ENCODE data around the gene PDZD2. TPM values are rescaled to one million over a fixed set of nuclear protein-coding genes. Genes with fewer than 3 reads are reported as not detected.

PDZD2 gene
- total RNA-seq, 4 donors from 2014 or later, result 2.8 to 5.3 (median 4.0) TPM

GRCh38 chr5:32158679-32158975 is 519.7 kb downstream of the PDZD2 start:
- no peaks in the 10 kb centered on the region for H3K36me3 ChIP-seq
- H3K27ac ChIP-seq, result peak overlapping the region in 2 of 4 donors; percentile 34 to 53
- DNase-seq, result no peak
- ATAC-seq, result no peak
- no peaks in the 10 kb centered on the region for H3K9me3 ChIP-seq
- H3K27me3 ChIP-seq, result no peaks in the 10 kb centered on the region
- intact Hi-C loops (cut with DNase I; ENCODE audit: low total_unique reads), result no loop called here
- peaks cover 38 to 53% of the 10 kb centered on the region in 2 donors for H3K4me1 ChIP-seq
- H3K4me3 ChIP-seq, result peak overlapping the region in 1 of 4 donors; percentile 21
- in situ Hi-C loops (cut with MboI; ENCODE audit: low sequenced_read_pairs in 4 of 4), result loop anchor here in 1 of 4 donors (25.0 kb wide), 1 partner anchor 429 kb away; the partner anchor contains the start of gene SUB1
- TF ChIP-seq, protein P1, sequence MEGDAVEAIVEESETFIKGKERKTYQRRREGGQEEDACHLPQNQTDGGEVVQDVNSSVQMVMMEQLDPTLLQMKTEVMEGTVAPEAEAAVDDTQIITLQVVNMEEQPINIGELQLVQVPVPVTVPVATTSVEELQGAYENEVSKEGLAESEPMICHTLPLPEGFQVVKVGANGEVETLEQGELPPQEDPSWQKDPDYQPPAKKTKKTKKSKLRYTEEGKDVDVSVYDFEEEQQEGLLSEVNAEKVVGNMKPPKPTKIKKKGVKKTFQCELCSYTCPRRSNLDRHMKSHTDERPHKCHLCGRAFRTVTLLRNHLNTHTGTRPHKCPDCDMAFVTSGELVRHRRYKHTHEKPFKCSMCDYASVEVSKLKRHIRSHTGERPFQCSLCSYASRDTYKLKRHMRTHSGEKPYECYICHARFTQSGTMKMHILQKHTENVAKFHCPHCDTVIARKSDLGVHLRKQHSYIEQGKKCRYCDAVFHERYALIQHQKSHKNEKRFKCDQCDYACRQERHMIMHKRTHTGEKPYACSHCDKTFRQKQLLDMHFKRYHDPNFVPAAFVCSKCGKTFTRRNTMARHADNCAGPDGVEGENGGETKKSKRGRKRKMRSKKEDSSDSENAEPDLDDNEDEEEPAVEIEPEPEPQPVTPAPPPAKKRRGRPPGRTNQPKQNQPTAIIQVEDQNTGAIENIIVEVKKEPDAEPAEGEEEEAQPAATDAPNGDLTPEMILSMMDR (IDR thresholded peaks at IDR 0.05 in 4 of 5, conservative IDR thresholded peaks at IDR 0.05 in 1 of 5), result no peak
- no peak for TF ChIP-seq POLR2A (IDR thresholded peaks at IDR 0.05)

DNA sequence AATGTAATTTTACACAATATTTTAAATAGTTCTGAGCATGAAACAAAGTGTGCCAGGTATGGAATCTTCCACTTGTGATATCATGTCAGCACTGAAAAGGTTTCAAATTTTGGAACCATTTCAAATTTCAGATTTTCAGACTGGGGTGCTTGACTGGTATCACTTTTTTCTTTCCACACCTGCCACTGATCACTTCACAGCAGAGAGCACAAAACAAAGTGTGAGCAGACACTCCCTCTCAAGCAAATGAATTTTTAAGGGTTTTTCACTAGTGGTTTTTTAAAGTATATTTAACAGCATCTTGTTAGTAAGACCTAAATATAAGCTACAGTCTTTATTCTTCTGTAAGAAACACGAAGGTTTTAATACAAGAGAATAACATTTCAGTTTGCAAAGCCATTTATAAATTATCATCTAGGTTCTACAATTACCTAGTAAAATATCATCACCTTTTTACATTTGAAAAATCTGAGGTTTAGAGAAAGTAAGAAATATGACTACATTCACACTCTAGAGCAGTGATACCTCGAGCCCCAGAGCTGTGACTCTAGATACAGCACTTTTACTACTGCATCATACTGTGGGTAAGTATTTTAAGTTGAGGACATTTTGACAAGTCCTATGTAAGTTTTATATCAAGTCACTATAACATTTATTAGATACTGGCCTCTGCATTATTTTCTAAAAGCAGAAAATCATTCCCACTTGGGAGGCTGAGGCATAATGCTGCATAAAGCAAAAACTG is 520.6 kb downstream of the PDZD2 start:
- intact Hi-C loops (cut with DNase I; ENCODE audit: low total_unique reads), result no loop called here
- Histone ChIP-seq H3K36me3 (no peaks in the 10 kb centered on the region), H3K4me3 (peak overlapping the region in 1 of 4 donors; percentile 21), H3K27ac (peak overlapping the region in 2 of 4 donors; percentile 34 to 53), H3K27me3 (no peaks in the 10 kb centered on the region), H3K4me1 (peaks cover 29 to 45% of the 10 kb centered on the region in 2 donors), H3K9me3 (no peaks in the 10 kb centered on the region)
- TF ChIP-seq, protein P1 (IDR thresholded peaks at IDR 0.05 in 4 of 5, conservative IDR thresholded peaks at IDR 0.05 in 1 of 5), result no peak
- DNase-seq, result no peak
- no peak for ATAC-seq
- in situ Hi-C loops (cut with MboI; ENCODE audit: low sequenced_read_pairs in 4 of 4), result loop anchor here in 1 of 4 donors (25.0 kb wide), 1 partner anchor 428 kb away; the partner anchor contains the start of gene SUB1

DNA sequence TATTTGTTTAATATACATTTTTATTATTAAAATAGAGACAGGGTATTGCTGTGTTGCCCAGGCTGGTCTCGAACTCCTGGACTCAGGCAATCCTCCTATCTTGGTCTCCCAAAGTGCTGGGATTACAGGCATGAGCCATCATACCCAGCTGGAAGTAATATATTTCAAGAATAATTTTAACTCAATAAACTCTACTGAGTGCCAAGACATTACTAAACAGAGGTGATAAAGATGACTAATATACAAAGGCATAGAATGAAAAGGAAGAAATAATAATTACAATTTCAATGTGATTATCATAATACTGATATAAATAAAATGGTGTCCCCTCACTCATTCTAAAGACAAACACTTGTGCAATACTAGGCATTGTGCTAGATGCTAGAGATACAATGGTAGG is 521.3 kb downstream of the PDZD2 start:
- H3K9me3 ChIP-seq, result no peaks in the 10 kb centered on the region
- DNase-seq, result no peak
- no peak for ATAC-seq
- peaks cover 32 to 41% of the 10 kb centered on the region in 2 donors for H3K4me1 ChIP-seq
- TF ChIP-seq, protein P1 (IDR thresholded peaks at IDR 0.05 in 4 of 5, conservative IDR thresholded peaks at IDR 0.05 in 1 of 5), result no peak
- no peak for TF ChIP-seq POLR2A (IDR thresholded peaks at IDR 0.05)
- intact Hi-C loops (cut with DNase I; ENCODE audit: low total_unique reads) (no loop called here), in situ Hi-C loops (cut with MboI; ENCODE audit: low sequenced_read_pairs in 4 of 4) (loop anchor here in 1 of 4 donors (25.0 kb wide), 1 partner anchor 427 kb away; the partner anchor contains the start of gene SUB1)
- H3K36me3 ChIP-seq, result no peaks in the 10 kb centered on the region
- H3K4me3 ChIP-seq, result no peak overlapping the region
- no peak overlapping the region for H3K27ac ChIP-seq
- H3K27me3 ChIP-seq, result no peaks in the 10 kb centered on the region

Small RNA genes lying within 50 kb of the gene (microRNA-seq; reads per million reads assigned to microRNA genes)
- gene MIR4279 (ENCODE audit: borderline replicate concordance in 2 of 2), result 0 reads per million in 2 donors

Other genes starting within 250 kb of the PDZD2 start
- gene DROSHA, start 107.0 kb upstream of the PDZD2 start, total RNA-seq, result 10 to 100 TPM in 3 of 4 donors, 1 to 10 TPM in 1; 9.2 to 28.8 (median 28.4) TPM
- 10 to 100 TPM; 24.1 to 27.0 (median 25.2) TPM for gene C5orf22, start 106.8 kb upstream of the PDZD2 start, total RNA-seq

All from gastrocnemius medialis (tissue), 4 donors.